Heart left ventricle (tissue), 16 donors: Measurements from ENCODE around the gene TMEM39A. TPM values are rescaled to one million over a fixed set of nuclear protein-coding genes. Genes with fewer than 3 reads are reported as not detected.

Experiments
- ATAC-seq, 4 donors: fragments of 200-7000 bp; cut with Tn5 transposase; one replicate each; pipeline ENCODE4 v1.9.1; 2020 to 2022; ENCODE audit warnings: moderate library complexity in 4 of 4, mild to moderate bottlenecking in 3 of 4, moderate number of reproducible peaks in 1 of 4
- DNase-seq, 5 donors: peaks; one replicate each; pipeline ENCODE4 v3.0.0-alpha.2; 2020
- H3K27ac ChIP-seq, 12 donors: fragments of 200-600 bp; sonication (generic) in 4 of 12; one replicate each; pipeline versions ENCODE4 v1.5.0 to v1.8.0; 2016 to 2022; ENCODE audit warnings: mild to moderate bottlenecking in 2 of 12
- H3K27me3 ChIP-seq, 9 donors: fragments of 200-600 bp; sonication (generic) in 2 of 9; one replicate each; pipeline versions ENCODE4 v1.5.1 to v1.8.0; 2016 to 2022; ENCODE audit warnings: mild to moderate bottlenecking in 3 of 9
- H3K36me3 ChIP-seq, 9 donors: fragments of 200-600 bp; sonication (generic) in 2 of 9; one replicate each; pipeline versions ENCODE4 v1.5.0 to v1.8.0; 2018 to 2022; ENCODE audit warnings: mild to moderate bottlenecking in 2 of 9
- H3K4me1 ChIP-seq, 12 donors: fragments of 200-600 bp; sonication (generic) in 4 of 12; one replicate each; pipeline versions ENCODE4 v1.5.0 to v1.8.0; 2016 to 2022; ENCODE audit warnings: mild to moderate bottlenecking in 3 of 12
- H3K4me3 ChIP-seq, 12 donors: fragments of 200-600 bp; sonication (generic) in 4 of 12; one replicate each; pipeline versions ENCODE4 v1.5.0 to v1.8.0; 2017 to 2022; ENCODE audit warnings: mild to moderate bottlenecking in 9 of 12, moderate library complexity in 4 of 12
- H3K9me3 ChIP-seq, 12 donors: fragments of 200-600 bp; sonication (generic) in 4 of 12; one replicate each; pipeline versions ENCODE4 v1.5.0 to v1.8.0; 2016 to 2022; ENCODE audit warnings: mild to moderate bottlenecking in 1 of 12
- POLR2A ChIP-seq, 2 donors: fragments of 450-650 bp; IDR thresholded peaks; one replicate each; pipeline ENCODE4 v1.6.1; 2017; ENCODE audit warnings: antibody characterized with exemption in 2 of 2, mild to moderate bottlenecking in 2 of 2, moderate library complexity in 2 of 2
- WGBS, 4 donors: extraction: QIAGEN DNeasy Blood & Tissue Kit in 2 of 4; methylation state at CpG; one replicate each; pipeline versions ENCODE4 v1.1.5 to v1.1.7; 2013 to 2018; 5-methylcytosine and 5-hydroxymethylcytosine counted together
- intact Hi-C, 10 donors: fragments of 100-400 bp; cut with DNase I; formaldehyde crosslinking; loops; one replicate each; pipeline versions ENCODE4 v1.11.1 to v1.14.2; 2022
- long read RNA-seq, 3 donors: library from polyadenylated mRNA; unstranded; transcript quantifications; one replicate each; pipeline ENCODE4 v2.0.0, GENCODE V29; 2020 to 2021
- polyA plus RNA-seq, 2 donors: library from polyadenylated mRNA; stranded (reverse); fragments of 200-250 nt; gene quantifications; one replicate each; pipeline ENCODE4 v1.2.3, GENCODE V29; 2013
- total RNA-seq, 9 donors: library from RNA; depleted of rRNA in 2 of 9; stranded (reverse); fragments of >200 nt in 2 of 9; fragmentation: NEBNext Ultra II Directional in 3 of 9; extraction: Animal tissue kit (Norgen Biotek cat#: 25700) in 3 of 9; gene quantifications; one replicate each; pipeline versions ENCODE4 v1.1.0 to v1.2.4, GENCODE V29; 2016 to 2023
- TF ChIP-seq, protein P1 (sequence below), 12 donors: fragments of 200-600 bp; sonication (generic) in 4 of 12; IDR thresholded peaks; one replicate each; pipeline versions ENCODE4 v1.5.0 to v1.8.0; 2018 to 2022; ENCODE audit warnings: antibody characterized with exemption in 12 of 12, mild to moderate bottlenecking in 5 of 12
- donor health status: ischemic (EF 13 %, LVEDD 7.1; RV severe dilation, severe dysfunction).
- donor health status: healthy with polysubstance abuse.
- donor health status: DM: no; HTN: yes; CAD: no.
- donor health status: DM: no; HTN: no; CAD: no.
- donor health status: ischemic (EF 25% LVEDD 6.9; RV normal size, moderate dysfunction).
- donor health status: ischemic (EF 25% LVEDD 5.7; RV mildly dilated, moderate dysfunction).
- donor health status: healthy.
- donor health status: DM: yes; HTN: yes; CAD: no.
- donor health status: ischemic (EF 35%, LVEDD 5.7; RV mildly dilated, moderate dysfunction).
- donor health status: nonischemic (EF 11% LVEDD 7.7; RV severe dilation, severe dysfunction).
- donor health status: DM: yes; HTN: yes; CAD: no.
- donor health status: PGD.
- donor health status: ischemic (EF 29% LVEDD 5.4; RV normal size, mild dysfunction).
- donor health status: nonischemic (EF 23%, LVEDD 6.1; RV moderate dilation, normal function).

Gene TMEM39A, protein sequence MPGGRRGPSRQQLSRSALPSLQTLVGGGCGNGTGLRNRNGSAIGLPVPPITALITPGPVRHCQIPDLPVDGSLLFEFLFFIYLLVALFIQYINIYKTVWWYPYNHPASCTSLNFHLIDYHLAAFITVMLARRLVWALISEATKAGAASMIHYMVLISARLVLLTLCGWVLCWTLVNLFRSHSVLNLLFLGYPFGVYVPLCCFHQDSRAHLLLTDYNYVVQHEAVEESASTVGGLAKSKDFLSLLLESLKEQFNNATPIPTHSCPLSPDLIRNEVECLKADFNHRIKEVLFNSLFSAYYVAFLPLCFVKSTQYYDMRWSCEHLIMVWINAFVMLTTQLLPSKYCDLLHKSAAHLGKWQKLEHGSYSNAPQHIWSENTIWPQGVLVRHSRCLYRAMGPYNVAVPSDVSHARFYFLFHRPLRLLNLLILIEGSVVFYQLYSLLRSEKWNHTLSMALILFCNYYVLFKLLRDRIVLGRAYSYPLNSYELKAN
- total RNA-seq: 10 to 100 TPM in 7 of 9 donors, 1 to 10 TPM in 2; 8.7 to 21.0 (median 15.6) TPM
- polyA plus RNA-seq: 10 to 100 TPM in 1 of 2 donors, 1 to 10 TPM in 1; 4.8 to 18.9 TPM
- long read RNA-seq, donor 1, full-length matches to known transcripts: 2 of 6 reads
- long read RNA-seq, donor 1, partial matches to known transcripts: 1 of 6 reads
- long read RNA-seq, donor 1, other reads (novel, unspliced or antisense): 3 of 6 reads
- long read RNA-seq, donor 2, full-length matches to known transcripts: 18 of 26 reads
- long read RNA-seq, donor 2, partial matches to known transcripts: 3 of 26 reads
- long read RNA-seq, donor 2, other reads (novel, unspliced or antisense): 5 of 26 reads
- long read RNA-seq, donor 3, full-length matches to known transcripts: 3 of 9 reads
- long read RNA-seq, donor 3, partial matches to known transcripts: 2 of 9 reads
- long read RNA-seq, donor 3, other reads (novel, unspliced or antisense): 4 of 9 reads

DNA sequence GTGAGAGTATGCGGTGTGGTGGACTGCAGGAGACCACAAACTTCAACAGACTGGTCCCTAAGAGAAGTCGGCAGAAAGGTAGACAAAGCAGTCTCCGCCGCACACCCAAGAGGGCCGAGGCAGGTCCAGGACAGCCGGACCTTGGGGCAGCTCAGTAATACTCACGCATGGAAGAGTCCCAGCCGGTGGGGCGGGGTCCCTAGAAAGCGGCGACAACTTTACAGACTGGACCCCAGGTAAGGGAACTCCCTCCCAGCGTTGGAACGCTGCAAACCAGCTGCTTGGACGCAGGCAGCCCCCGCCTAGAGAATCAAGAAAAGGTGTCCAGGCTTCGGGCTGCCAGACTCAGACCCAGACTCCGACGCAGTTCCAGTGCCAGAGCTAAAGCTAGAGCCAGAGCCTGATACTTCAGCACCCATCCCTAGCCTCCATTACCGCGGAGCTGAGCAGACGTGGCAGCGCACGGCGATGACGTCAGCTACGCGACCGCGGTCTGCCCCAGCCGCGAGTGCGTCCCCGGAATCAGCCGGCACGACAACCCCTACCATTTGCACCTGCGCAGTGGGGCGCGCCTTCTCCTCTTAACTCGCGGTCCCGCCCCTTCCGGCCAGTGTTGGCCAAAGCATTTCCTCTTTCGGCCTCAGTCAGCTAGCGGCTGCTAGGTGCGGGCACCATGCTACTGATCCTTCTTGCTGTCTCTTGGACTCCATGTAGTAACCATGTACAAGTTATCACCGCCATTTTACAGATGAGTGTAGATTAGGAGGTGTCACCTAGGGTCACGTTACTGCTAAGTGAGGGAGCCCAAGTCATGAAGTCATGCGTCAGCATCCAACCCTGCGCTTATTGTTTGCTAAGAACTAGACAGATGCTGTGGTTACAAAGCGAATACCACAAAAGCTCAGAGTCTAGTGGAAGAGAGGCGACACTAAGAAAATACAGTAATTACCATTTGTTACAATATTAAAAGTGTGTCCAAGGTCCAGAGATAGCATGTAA, at the start of gene TMEM39A:
TMEM39A (minus strand) TSS at position 445 of the 999 bp plus-strand sequence. CDS start 1,541 bp downstream, outside the sequence.
- intact Hi-C loops: loop anchor here in 6 of 10 donors (2.0 to 10.0 kb wide), 7 partner anchors 34 to 214 kb away; partner anchors contain the start of genes COX17 (in 2 of the 6) and TIMMDC1 (in 2 of the 6)
- peak within 1 kb of the TSS; percentile 76 to 95 (median 84) for H3K27ac ChIP-seq
- peak within 1 kb of the TSS; percentile 62 to 100 (median 88) for H3K4me3 ChIP-seq
- TF ChIP-seq, protein P1, sequence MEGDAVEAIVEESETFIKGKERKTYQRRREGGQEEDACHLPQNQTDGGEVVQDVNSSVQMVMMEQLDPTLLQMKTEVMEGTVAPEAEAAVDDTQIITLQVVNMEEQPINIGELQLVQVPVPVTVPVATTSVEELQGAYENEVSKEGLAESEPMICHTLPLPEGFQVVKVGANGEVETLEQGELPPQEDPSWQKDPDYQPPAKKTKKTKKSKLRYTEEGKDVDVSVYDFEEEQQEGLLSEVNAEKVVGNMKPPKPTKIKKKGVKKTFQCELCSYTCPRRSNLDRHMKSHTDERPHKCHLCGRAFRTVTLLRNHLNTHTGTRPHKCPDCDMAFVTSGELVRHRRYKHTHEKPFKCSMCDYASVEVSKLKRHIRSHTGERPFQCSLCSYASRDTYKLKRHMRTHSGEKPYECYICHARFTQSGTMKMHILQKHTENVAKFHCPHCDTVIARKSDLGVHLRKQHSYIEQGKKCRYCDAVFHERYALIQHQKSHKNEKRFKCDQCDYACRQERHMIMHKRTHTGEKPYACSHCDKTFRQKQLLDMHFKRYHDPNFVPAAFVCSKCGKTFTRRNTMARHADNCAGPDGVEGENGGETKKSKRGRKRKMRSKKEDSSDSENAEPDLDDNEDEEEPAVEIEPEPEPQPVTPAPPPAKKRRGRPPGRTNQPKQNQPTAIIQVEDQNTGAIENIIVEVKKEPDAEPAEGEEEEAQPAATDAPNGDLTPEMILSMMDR (IDR thresholded peaks at IDR 0.05): peak in 4 of 12 donors; percentile 14 to 37 (median 25)
- peak; percentile 43 to 94 for TF ChIP-seq POLR2A (IDR thresholded peaks at IDR 0.05)
- DNase-seq (peak; percentile 100), ATAC-seq (peak; percentile 96 to 99 (median 97))
- peaks cover 0 to 56% (median 19%) of the 10 kb centered on the region in 12 donors for H3K4me1 ChIP-seq
- no peaks in the 10 kb centered on the region for H3K27me3 ChIP-seq
- no peaks in the 10 kb centered on the region for H3K9me3 ChIP-seq
- peaks cover 0 to 36% (median 32%) of the 10 kb centered on the region in 9 donors for H3K36me3 ChIP-seq
- WGBS, 4 donors: 5 to 10% (median 8%) methylated on average over 32 to 51 of the region's 51 CpGs

DNA sequence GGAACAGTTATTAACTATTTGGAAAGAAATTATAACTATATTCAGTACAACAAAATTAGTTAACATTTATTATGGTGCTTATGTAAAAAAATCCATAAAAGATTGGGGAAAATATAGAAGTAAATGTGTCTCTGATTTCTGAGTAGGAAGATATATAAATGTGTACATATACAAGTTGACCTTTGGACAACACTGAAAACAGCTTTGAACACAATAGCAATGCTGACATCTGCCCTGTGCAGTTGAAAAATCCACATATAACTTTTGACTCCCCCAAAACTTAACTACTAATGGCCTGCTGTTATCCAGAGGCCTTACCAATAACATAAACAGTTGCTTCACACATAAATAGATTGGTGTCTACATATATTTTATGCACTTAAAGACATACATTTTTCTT, 47.3 kb upstream of the TMEM39A start:
- no peak for ATAC-seq
- H3K36me3 ChIP-seq: peaks cover 0 to 99% (median 94%) of the 10 kb centered on the region in 9 donors

DNA sequence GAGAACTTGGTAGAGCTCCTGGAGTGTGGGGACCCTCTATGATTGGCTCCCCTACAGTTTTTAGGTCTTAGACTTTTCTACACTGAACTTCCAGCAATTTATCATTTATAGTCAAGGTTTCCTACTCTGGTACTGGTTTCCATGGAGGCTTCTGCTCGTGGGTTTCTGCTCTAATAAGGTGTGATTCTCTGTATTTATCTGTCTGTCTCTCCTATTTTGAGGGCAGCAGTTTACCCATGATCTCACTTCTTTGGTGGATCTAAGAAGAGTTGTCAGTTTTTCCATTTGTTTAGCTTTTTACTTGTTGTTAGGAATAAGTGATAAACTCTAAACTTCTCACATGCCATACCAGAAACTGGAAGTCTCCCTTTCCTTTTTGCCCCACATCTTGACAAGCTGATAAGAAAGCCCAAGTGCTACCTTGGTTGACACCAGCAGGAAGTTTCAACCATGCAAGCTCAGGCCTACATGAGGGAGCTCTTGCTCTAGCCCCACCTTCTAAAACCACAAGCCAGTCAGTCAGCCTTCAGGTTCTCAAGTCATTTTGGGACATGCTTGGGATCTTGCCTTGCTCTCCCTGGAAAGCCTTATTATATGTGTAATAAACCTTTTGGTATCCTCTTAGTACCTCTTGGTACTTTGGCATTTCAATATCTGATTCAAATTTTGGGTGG, 44.9 kb upstream of the TMEM39A start:
- no peaks in the 10 kb centered on the region for H3K9me3 ChIP-seq
- no peaks in the 10 kb centered on the region for H3K27me3 ChIP-seq
- no peak overlapping the region for H3K4me3 ChIP-seq
- ATAC-seq (no peak), DNase-seq (no peak)
- no peak overlapping the region for H3K27ac ChIP-seq
- 72 to 77% (median 74%) methylated on average over 1 of the region's 1 CpG for WGBS, 4 donors
- TF ChIP-seq POLR2A (IDR thresholded peaks at IDR 0.05): no peak
- TF ChIP-seq, protein P1 (IDR thresholded peaks at IDR 0.05): no peak
- intact Hi-C loops: no loop called here
- H3K36me3 ChIP-seq: peaks cover 0 to 99% (median 94%) of the 10 kb centered on the region in 9 donors
- H3K4me1 ChIP-seq: peaks cover 0 to 25% (median 0%) of the 10 kb centered on the region in 12 donors

More for the DNA sequence above, 47.3 kb upstream of the TMEM39A start:
- Histone ChIP-seq H3K27ac (no peak overlapping the region), H3K4me3 (no peak overlapping the region), H3K4me1 (peaks cover 0 to 25% (median 0%) of the 10 kb centered on the region in 12 donors), H3K27me3 (no peaks in the 10 kb centered on the region), H3K9me3 (no peaks in the 10 kb centered on the region)
- DNase-seq: no peak
- TF ChIP-seq, protein P1 (IDR thresholded peaks at IDR 0.05): no peak
- no peak for TF ChIP-seq POLR2A (IDR thresholded peaks at IDR 0.05)
- intact Hi-C loops: no loop called here
